Embryonic facial prominence (tissue), 1 donor: Measurements from ENCODE around the gene RNF152.
"Not testable (repeated sequence)": the region's sequence is repeated elsewhere in the genome, so short reads cannot be mapped to it uniquely, and the experiment has no call there.

Source experiments
- DNase-seq: peaks from one replicate; pipeline ENCODE4 v3.0.0-alpha.2; 2016; ENCODE audit errors: extremely low spot score

The RNF152 gene

GRCh38 chr18:61821748-61822147 is 71.1 kb downstream of the RNF152 start:
- no peak for DNase-seq

GRCh38 chr18:61820882-61821281 is 71.9 kb downstream of the RNF152 start:
- DNase-seq, result no peak

GRCh38 chr18:61817086-61817485 is 75.7 kb downstream of the RNF152 start:
- no peak for DNase-seq

GRCh38 chr18:61815885-61816470 is 76.8 kb downstream of the RNF152 start:
- no peak for DNase-seq

GRCh38 chr18:61808286-61808685 is 84.5 kb downstream of the RNF152 start:
- DNase-seq, result no peak

GRCh38 chr18:61803393-61803792 is 89.4 kb downstream of the RNF152 start:
- no peak for DNase-seq

- DNase-seq, result no peak
These were observed 94.9 kb downstream of the RNF152 start for GRCh38 chr18:61797696-61798590.

GRCh38 chr18:61791031-61791430 is 101.8 kb downstream of the RNF152 start:
- no peak for DNase-seq

GRCh38 chr18:61787011-61787670 is 105.7 kb downstream of the RNF152 start:
- not testable (repeated sequence) for DNase-seq

GRCh38 chr18:61785588-61785987 is 107.2 kb downstream of the RNF152 start:
- DNase-seq, result no peak

GRCh38 chr18:61784834-61785233 is 108.0 kb downstream of the RNF152 start:
- DNase-seq, result no peak

- DNase-seq, result no peak
These were observed 110.3 kb downstream of the RNF152 start for GRCh38 chr18:61782545-61782944.

GRCh38 chr18:61776201-61776600 is 116.6 kb downstream of the RNF152 start:
- not testable (repeated sequence) for DNase-seq

GRCh38 chr18:61774846-61775245 is 118.0 kb downstream of the RNF152 start:
- no peak for DNase-seq

- no peak for DNase-seq
These were observed 120.4 kb downstream of the RNF152 start for GRCh38 chr18:61772293-61772848.

- no peak for DNase-seq
These were observed 120.9 kb downstream of the RNF152 start for GRCh38 chr18:61771861-61772260.

GRCh38 chr18:61770279-61770678 is 122.5 kb downstream of the RNF152 start:
- no peak for DNase-seq

GRCh38 chr18:61766266-61766884 is 126.4 kb downstream of the RNF152 start:
- no peak for DNase-seq

GRCh38 chr18:61765097-61765496 is 127.7 kb downstream of the RNF152 start:
- no peak for DNase-seq

GRCh38 chr18:61764381-61764780 is 128.4 kb downstream of the RNF152 start:
- DNase-seq, result no peak

- no peak for DNase-seq
These were observed 130.9 kb downstream of the RNF152 start for GRCh38 chr18:61761875-61762274.
